Vagina (tissue), 2 donors: ENCODE results near the gene AGPAT4. TPM values are rescaled to one million over a fixed set of nuclear protein-coding genes. Genes with fewer than 3 reads are reported as not detected.

Source experiments
- DNase-seq, 2 donors: peaks; one replicate each; pipeline ENCODE4 v3.0.0-alpha.2; 2017; ENCODE audit errors: extremely low spot score in 2 of 2
- H3K27ac ChIP-seq: fragments of 200-600 bp; sonication (generic); one replicate; pipeline ENCODE4 v1.5.1; 2019
- H3K27me3 ChIP-seq: fragments of 200-600 bp; sonication (generic); one replicate; pipeline ENCODE4 v1.5.1; 2019
- H3K36me3 ChIP-seq, 2 donors: fragments of 200-600 bp; sonication (generic); one replicate each; pipeline ENCODE4 v1.5.1; 2017 to 2019
- H3K4me1 ChIP-seq: fragments of 200-600 bp; sonication (generic); one replicate; pipeline ENCODE4 v1.5.1; 2019
- H3K4me3 ChIP-seq, 2 donors: fragments of 200-600 bp; sonication (generic); 1 replicate in 1 of 2; 2 replicates in 1 of 2; pipeline ENCODE4 v1.5.1; 2016 to 2019
- H3K9me3 ChIP-seq: fragments of 200-600 bp; sonication (generic); one replicate; pipeline ENCODE4 v1.5.1; 2019
- CTCF ChIP-seq, 3 experiments: fragments of 450-650 bp in 2 of 3; fragments of 200-600 bp in 1 of 3; sonication (generic) in 1 of 3; IDR thresholded peaks; one replicate each; pipeline ENCODE4 v1.5.1; 2017 to 2019; ENCODE audit warnings: antibody characterized with exemption in 3 of 3, mild to moderate bottlenecking in 2 of 3, moderate library complexity in 2 of 3
- POLR2A ChIP-seq, 2 donors: fragments of 450-650 bp; IDR thresholded peaks; one replicate each; pipeline ENCODE4 v1.6.1; 2017; ENCODE audit warnings: antibody characterized with exemption in 2 of 2, mild to moderate bottlenecking in 2 of 2, moderate library complexity in 2 of 2
- POLR2AphosphoS5 ChIP-seq, 2 donors: sonication (generic); formaldehyde crosslinking; IDR thresholded peaks; one replicate each; pipeline ENCODE4 v1.9.0; 2017; ENCODE audit warnings: antibody characterized with exemption in 2 of 2, mild to moderate bottlenecking in 2 of 2, low read depth in 1 of 2; ENCODE audit not compliant: insufficient read depth in 1 of 2
- intact Hi-C: fragments of 100-400 bp; cut with DNase I; formaldehyde crosslinking; loops from one replicate; pipeline ENCODE4 v1.15.1; 2023
- total RNA-seq: library from RNA; depleted of rRNA; stranded (reverse); fragments of >200 nt; gene quantifications from one replicate; pipeline ENCODE4 v1.2.3, GENCODE V29; 2016

The AGPAT4 gene
- total RNA-seq, 1 donor from 2014 or later: 6.9 TPM

- Histone ChIP-seq H3K4me3 (no peak overlapping the region), H3K36me3 (peaks cover 0 to 72% of the 10 kb centered on the region in 2 donors), H3K27me3 (no peaks in the 10 kb centered on the region), H3K4me1 (no peaks in the 10 kb centered on the region), H3K27ac (no peak overlapping the region), H3K9me3 (no peaks in the 10 kb centered on the region)
- DNase-seq: no peak
- TF ChIP-seq CTCF (IDR thresholded peaks at IDR 0.05): no peak
- TF ChIP-seq POLR2A (IDR thresholded peaks at IDR 0.05): no peak
- TF ChIP-seq POLR2AphosphoS5 (IDR thresholded peaks at IDR 0.05; ENCODE audit: insufficient read depth in 1 of 2, low read depth in 1 of 2): no peak
- intact Hi-C loops: no loop called here
These were observed 164.9 kb downstream of the AGPAT4 start for GRCh38 chr6:161108916-161109315.

GRCh38 chr6:161107779-161108730, 165.8 kb downstream of the AGPAT4 start:
- Histone ChIP-seq H3K27me3 (no peaks in the 10 kb centered on the region), H3K4me3 (no peak overlapping the region), H3K9me3 (no peaks in the 10 kb centered on the region), H3K4me1 (no peaks in the 10 kb centered on the region), H3K36me3 (peaks cover 0 to 72% of the 10 kb centered on the region in 2 donors), H3K27ac (no peak overlapping the region)
- DNase-seq: no peak
- intact Hi-C loops: no loop called here
- TF ChIP-seq CTCF (IDR thresholded peaks at IDR 0.05): no peak
- no peak for TF ChIP-seq POLR2AphosphoS5 (IDR thresholded peaks at IDR 0.05; ENCODE audit: insufficient read depth in 1 of 2, low read depth in 1 of 2)
- TF ChIP-seq POLR2A (IDR thresholded peaks at IDR 0.05): no peak

- DNase-seq: no peak
- Histone ChIP-seq H3K36me3 (peaks cover 0 to 65% of the 10 kb centered on the region in 2 donors), H3K4me1 (no peaks in the 10 kb centered on the region), H3K27ac (no peak overlapping the region), H3K9me3 (no peaks in the 10 kb centered on the region), H3K4me3 (no peak overlapping the region), H3K27me3 (no peaks in the 10 kb centered on the region)
- intact Hi-C loops: no loop called here
- no peak for TF ChIP-seq CTCF (IDR thresholded peaks at IDR 0.05)
- TF ChIP-seq POLR2AphosphoS5 (IDR thresholded peaks at IDR 0.05; ENCODE audit: insufficient read depth in 1 of 2, low read depth in 1 of 2): no peak
- no peak for TF ChIP-seq POLR2A (IDR thresholded peaks at IDR 0.05)
These were observed 168.5 kb downstream of the AGPAT4 start for GRCh38 chr6:161105408-161105807.

GRCh38 chr6:161104966-161105365, 168.9 kb downstream of the AGPAT4 start:
- intact Hi-C loops: no loop called here
- TF ChIP-seq CTCF (IDR thresholded peaks at IDR 0.05): no peak
- no peak for TF ChIP-seq POLR2AphosphoS5 (IDR thresholded peaks at IDR 0.05; ENCODE audit: insufficient read depth in 1 of 2, low read depth in 1 of 2)
- no peak for TF ChIP-seq POLR2A (IDR thresholded peaks at IDR 0.05)
- no peaks in the 10 kb centered on the region for H3K27me3 ChIP-seq
- no peak overlapping the region for H3K4me3 ChIP-seq
- H3K4me1 ChIP-seq: no peaks in the 10 kb centered on the region
- no peak for DNase-seq
- H3K9me3 ChIP-seq: no peaks in the 10 kb centered on the region
- peaks cover 0 to 65% of the 10 kb centered on the region in 2 donors for H3K36me3 ChIP-seq
- no peak overlapping the region for H3K27ac ChIP-seq

GRCh38 chr6:161103475-161103874, 170.4 kb downstream of the AGPAT4 start:
- no peaks in the 10 kb centered on the region for H3K27me3 ChIP-seq
- intact Hi-C loops: no loop called here
- no peak overlapping the region for H3K4me3 ChIP-seq
- DNase-seq: no peak
- H3K27ac ChIP-seq: no peak overlapping the region
- no peaks in the 10 kb centered on the region for H3K4me1 ChIP-seq
- no peaks in the 10 kb centered on the region for H3K9me3 ChIP-seq
- H3K36me3 ChIP-seq: peaks cover 0 to 65% of the 10 kb centered on the region in 2 donors
- TF ChIP-seq CTCF (IDR thresholded peaks at IDR 0.05) (no peak), POLR2AphosphoS5 (IDR thresholded peaks at IDR 0.05; ENCODE audit: insufficient read depth in 1 of 2, low read depth in 1 of 2) (no peak), POLR2A (IDR thresholded peaks at IDR 0.05) (no peak)
